H1 (cell line): ENCODE measurements around the gene SLC41A1. TPM values are rescaled to one million over a fixed set of nuclear protein-coding genes. Genes with fewer than 3 reads are reported as not detected.

Experiments
- BRCA1 ChIP-seq: IDR thresholded peaks from 2 replicates; pipeline ENCODE4 v1.6.1; 2012; ENCODE audit warnings: low read depth, low read length, improper control_type of control experiment
- CBX8 ChIP-seq: fragments of 300-800, 300-1000 bp; sonication (generic); IDR thresholded peaks from 2 replicates; pipeline ENCODE4 v1.7.1; 2016; ENCODE audit warnings: low read depth, low read length, borderline replicate concordance
- CHD2 ChIP-seq: IDR thresholded peaks from 2 replicates; pipeline ENCODE4 v1.6.1; 2012; ENCODE audit warnings: low read length, improper control_type of control experiment
- HDAC2 ChIP-seq, 2 experiments: fragments of 300-600 bp in 1 of 2; sonication (generic) in 1 of 2; IDR thresholded peaks; 2 replicates each; pipeline ENCODE4 v1.6.1; 2011 to 2012; ENCODE audit warnings: low read depth in 2 of 2, low read length in 2 of 2, mild to moderate bottlenecking in 2 of 2, moderate library complexity in 2 of 2, borderline replicate concordance in 1 of 2, inconsistent platforms in 1 of 2
- POLR2AphosphoS5 ChIP-seq: IDR thresholded peaks from 2 replicates; pipeline ENCODE4 v1.6.1; 2011; ENCODE audit warnings: low read depth, low read length
- SP2 ChIP-seq: IDR thresholded peaks from 2 replicates; pipeline ENCODE4 v1.6.1; 2012; ENCODE audit warnings: mild to moderate bottlenecking, low read length, inconsistent platforms
- SRF ChIP-seq: IDR thresholded peaks from 2 replicates; pipeline ENCODE4 v1.6.1; 2011; ENCODE audit warnings: mild to moderate bottlenecking, low read depth, low read length, moderate library complexity
- SUZ12 ChIP-seq: fragments of 200-600 bp; sonication (generic); IDR thresholded peaks from 2 replicates; pipeline ENCODE4 v1.6.1; 2012; ENCODE audit warnings: mild to moderate bottlenecking, inconsistent platforms, low read length, moderate library complexity, mixed read lengths
- TEAD4 ChIP-seq: IDR thresholded peaks from 2 replicates; pipeline ENCODE4 v1.6.1; 2012; ENCODE audit warnings: low read depth, low read length, inconsistent platforms, mixed read lengths
- YY1 ChIP-seq: IDR thresholded peaks from 2 replicates; pipeline ENCODE4 v1.6.1; 2011; ENCODE audit warnings: low read depth, mild to moderate bottlenecking, low read length
- polyA plus RNA-seq, 7 experiments: library from polyadenylated mRNA; depleted of rRNA in 3 of 7; stranded (reverse) in 5 of 7; unstranded in 2 of 7; fragments of >200 nt in 5 of 7; fragments of 200-250 nt in 2 of 7; gene quantifications; 1 replicate in 5 of 7; 2 replicates in 1 of 7; 4 replicates in 1 of 7; pipeline versions ENCODE4 v1.2.1 to v1.2.3, GENCODE V29; 2011 to 2013; ENCODE audit warnings: missing spikeins in 2 of 7, mixed read lengths in 2 of 7
- total RNA-seq: library from RNA; stranded (reverse); fragmentation: NEBNext Ultra II Directional; extraction: Animal tissue kit (Norgen Biotek cat#: 25700); gene quantifications from 2 replicates; pipeline ENCODE4 v1.2.1, GENCODE V29; 2021
- TF ChIP-seq, protein P1 (sequence below): IDR thresholded peaks from 2 replicates; pipeline ENCODE4 v1.6.1; 2011; ENCODE audit warnings: low read length, improper control_type of control experiment
- TF ChIP-seq, protein P2 (sequence below): IDR thresholded peaks from 2 replicates; pipeline ENCODE4 v1.6.1; 2012; ENCODE audit warnings: inconsistent platforms

Gene SLC41A1
- total and polyA plus RNA-seq, 2 of the 8 experiments (the other 6 are each of a cell fraction or from before 2014, with no cell fraction given): 41.2 to 42.3 TPM

- TF ChIP-seq TEAD4: no peak
- TF ChIP-seq SUZ12: no peak
- TF ChIP-seq HDAC2 (IDR thresholded peaks at IDR 0.05; ENCODE audit: borderline replicate concordance in 1 of 2, low read depth in 2 of 2, low read length in 2 of 2): no peak; a peak in 1 of 4 replicates
- peak; percentile 58 for TF ChIP-seq SP2
- TF ChIP-seq CBX8: no peak
- TF ChIP-seq CHD2: peak; percentile 80
- no peak for TF ChIP-seq BRCA1
- peak; percentile 71; the same call in 1 of the 2 replicates for TF ChIP-seq POLR2AphosphoS5
- TF ChIP-seq, protein P1, sequence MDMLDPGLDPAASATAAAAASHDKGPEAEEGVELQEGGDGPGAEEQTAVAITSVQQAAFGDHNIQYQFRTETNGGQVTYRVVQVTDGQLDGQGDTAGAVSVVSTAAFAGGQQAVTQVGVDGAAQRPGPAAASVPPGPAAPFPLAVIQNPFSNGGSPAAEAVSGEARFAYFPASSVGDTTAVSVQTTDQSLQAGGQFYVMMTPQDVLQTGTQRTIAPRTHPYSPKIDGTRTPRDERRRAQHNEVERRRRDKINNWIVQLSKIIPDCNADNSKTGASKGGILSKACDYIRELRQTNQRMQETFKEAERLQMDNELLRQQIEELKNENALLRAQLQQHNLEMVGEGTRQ: no peak
- TF ChIP-seq, protein P2, sequence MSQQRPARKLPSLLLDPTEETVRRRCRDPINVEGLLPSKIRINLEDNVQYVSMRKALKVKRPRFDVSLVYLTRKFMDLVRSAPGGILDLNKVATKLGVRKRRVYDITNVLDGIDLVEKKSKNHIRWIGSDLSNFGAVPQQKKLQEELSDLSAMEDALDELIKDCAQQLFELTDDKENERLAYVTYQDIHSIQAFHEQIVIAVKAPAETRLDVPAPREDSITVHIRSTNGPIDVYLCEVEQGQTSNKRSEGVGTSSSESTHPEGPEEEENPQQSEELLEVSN: peak; percentile 73
- no peak; the same call in 1 of the 2 replicates for TF ChIP-seq YY1
- no peak for TF ChIP-seq SRF
Measured at GRCh38 chr1:205812878-205813754, at the start of gene SLC41A1 (continued).
